Mesenchymal stem cell (in vitro differentiated cells and primary cell): ENCODE measurements around the gene LIN9.
A peak's percentile ranks its signal among the peaks of the same experiment; 100 is the strongest.

Experiments
- DNase-seq: peaks from one replicate; pipeline ENCODE4 v3.0.0-alpha.2; 2013
- H2AFZ ChIP-seq: one replicate; pipeline ENCODE4 v1.6.1; 2013; ENCODE audit warnings: low read depth, mild to moderate bottlenecking, control low read depth, inconsistent platforms, low read length, moderate library complexity
- H2AK5ac ChIP-seq: 2 replicates; pipeline ENCODE4 v1.6.1; 2013; ENCODE audit warnings: low read length, moderate library complexity, mild to moderate bottlenecking, inconsistent platforms; ENCODE audit not compliant: severe bottlenecking
- H2BK120ac ChIP-seq: one replicate; pipeline ENCODE4 v1.6.1; 2013; ENCODE audit warnings: low read depth, mild to moderate bottlenecking, inconsistent platforms, low read length, moderate library complexity
- H2BK12ac ChIP-seq, 2 experiments: one replicate each; pipeline ENCODE4 v1.6.1; 2013; ENCODE audit warnings: inconsistent platforms in 2 of 2, low read length in 2 of 2, mild to moderate bottlenecking in 2 of 2, moderate library complexity in 2 of 2, control low read depth in 1 of 2
- H2BK15ac ChIP-seq: one replicate; pipeline ENCODE4 v1.6.1; 2013; ENCODE audit warnings: mild to moderate bottlenecking, low read depth, inconsistent platforms; ENCODE audit not compliant: poor library complexity, severe bottlenecking
- H2BK5ac ChIP-seq: 2 replicates; pipeline ENCODE4 v1.6.1; 2013; ENCODE audit warnings: low read depth, mild to moderate bottlenecking, low read length, control low read depth, inconsistent platforms; ENCODE audit not compliant: poor library complexity, severe bottlenecking
- H3K14ac ChIP-seq, 2 experiments: one replicate each; pipeline ENCODE4 v1.6.1; 2013; ENCODE audit warnings: inconsistent platforms in 2 of 2, low read length in 2 of 2, control low read depth in 1 of 2, mild to moderate bottlenecking in 1 of 2, moderate library complexity in 1 of 2
- H3K18ac ChIP-seq, 2 experiments: one replicate each; pipeline ENCODE4 v1.6.1; 2013; ENCODE audit warnings: inconsistent platforms in 2 of 2, low read length in 2 of 2, control low read depth in 1 of 2, low read depth in 1 of 2, mild to moderate bottlenecking in 1 of 2
- H3K23ac ChIP-seq, 2 experiments: one replicate each; pipeline ENCODE4 v1.6.1; 2013; ENCODE audit warnings: inconsistent platforms in 2 of 2, low read length in 2 of 2, mild to moderate bottlenecking in 2 of 2, moderate library complexity in 2 of 2, control low read depth in 1 of 2
- H3K27ac ChIP-seq: 2 replicates; pipeline ENCODE4 v1.5.1; 2013; ENCODE audit warnings: mild to moderate bottlenecking, moderate library complexity, low read length, control low read depth, inconsistent platforms; ENCODE audit not compliant: poor library complexity, severe bottlenecking
- H3K27me3 ChIP-seq, 2 experiments: 2 replicates each; pipeline versions ENCODE4 v1.6.1 to v1.7.0; 2013; ENCODE audit warnings: low read length in 2 of 2, mild to moderate bottlenecking in 2 of 2, moderate library complexity in 2 of 2, control low read depth in 1 of 2, inconsistent platforms in 1 of 2; ENCODE audit not compliant: control insufficient read depth in 1 of 2, insufficient read depth in 1 of 2
- H3K36me3 ChIP-seq, 2 experiments: 2 replicates each; pipeline versions ENCODE4 v1.6.1 to v1.7.0; 2013; ENCODE audit warnings: low read length in 2 of 2, control low read depth in 1 of 2, inconsistent platforms in 1 of 2, low read depth in 1 of 2, mild to moderate bottlenecking in 1 of 2; ENCODE audit not compliant: insufficient read depth in 2 of 2, control insufficient read depth in 1 of 2
- H3K4ac ChIP-seq, 2 experiments: one replicate each; pipeline ENCODE4 v1.6.1; 2013; ENCODE audit warnings: inconsistent platforms in 2 of 2, low read length in 2 of 2, mild to moderate bottlenecking in 2 of 2, moderate library complexity in 2 of 2, control low read depth in 1 of 2, low read depth in 1 of 2
- H3K4me1 ChIP-seq: 2 replicates; pipeline ENCODE4 v1.6.1; 2013; ENCODE audit warnings: low read depth, low read length, control low read depth; ENCODE audit not compliant: control insufficient read depth, insufficient read depth
- H3K4me2 ChIP-seq: 2 replicates; pipeline ENCODE4 v1.6.1; 2013; ENCODE audit warnings: low read length, mild to moderate bottlenecking, inconsistent platforms; ENCODE audit not compliant: poor library complexity, severe bottlenecking
- H3K4me3 ChIP-seq, 2 experiments: 2 replicates each; pipeline versions ENCODE4 v1.5.1 to v1.7.0; 2013; ENCODE audit warnings: low read length in 2 of 2, mild to moderate bottlenecking in 2 of 2, control low read depth in 1 of 2, low read depth in 1 of 2; ENCODE audit not compliant: insufficient read depth in 1 of 2
- H3K79me1 ChIP-seq: replicated peaks from 2 replicates; pipeline ENCODE4 v1.6.1; 2013; ENCODE audit warnings: mild to moderate bottlenecking, control low read depth, low read length, inconsistent platforms; ENCODE audit not compliant: poor library complexity, severe bottlenecking
- H3K9ac ChIP-seq: 2 replicates; pipeline ENCODE4 v1.7.0; 2013; ENCODE audit warnings: mild to moderate bottlenecking, low read length, moderate library complexity
- H3K9me3 ChIP-seq: 2 replicates; pipeline ENCODE4 v1.7.0; 2013; ENCODE audit warnings: mild to moderate bottlenecking, low read length; ENCODE audit not compliant: control insufficient read depth
- H4K8ac ChIP-seq: one replicate; pipeline ENCODE4 v1.6.1; 2013; ENCODE audit warnings: inconsistent platforms, mild to moderate bottlenecking, low read length, moderate library complexity
- H4K91ac ChIP-seq: one replicate; pipeline ENCODE4 v1.6.1; 2013; ENCODE audit warnings: mild to moderate bottlenecking, low read length, inconsistent platforms
- WGBS: methylation state at CpG from one replicate; pipeline ENCODE4 v1.1.7; 2013; ENCODE audit warnings: mixed read lengths; 5-methylcytosine and 5-hydroxymethylcytosine counted together

The LIN9 gene

GRCh38 chr1:226312065-226312464 lies 3.1 kb upstream of the LIN9 start:
- Histone ChIP-seq H3K36me3 (no peaks in the 10 kb centered on the region), H2BK120ac (no peak overlapping the region), H4K8ac (no peak overlapping the region), H3K27me3 (peaks cover 0 to 14% of the 10 kb centered on the region in 2 experiments), H3K9me3 (no peaks in the 10 kb centered on the region), H2AK5ac (no peak overlapping the region), H2AFZ (no peak overlapping the region), H3K79me1 (peaks cover 6% of the 10 kb centered on the region), H3K4me3 (no peak overlapping the region), H3K18ac (no peak overlapping the region), H3K27ac (no peak overlapping the region), H3K4me2 (no peak overlapping the region), H2BK15ac (no peak overlapping the region), H2BK5ac (no peak overlapping the region), H4K91ac (no peak overlapping the region), H3K23ac (no peak overlapping the region), H3K9ac (no peak overlapping the region), H3K4ac (no peak overlapping the region), H2BK12ac (no peak overlapping the region), H3K4me1 (peaks cover 5% of the 10 kb centered on the region), H3K14ac (no peak overlapping the region)
- DNase-seq, result no peak
- 100% methylated on average over 2 of the region's 2 CpGs for WGBS

DNA sequence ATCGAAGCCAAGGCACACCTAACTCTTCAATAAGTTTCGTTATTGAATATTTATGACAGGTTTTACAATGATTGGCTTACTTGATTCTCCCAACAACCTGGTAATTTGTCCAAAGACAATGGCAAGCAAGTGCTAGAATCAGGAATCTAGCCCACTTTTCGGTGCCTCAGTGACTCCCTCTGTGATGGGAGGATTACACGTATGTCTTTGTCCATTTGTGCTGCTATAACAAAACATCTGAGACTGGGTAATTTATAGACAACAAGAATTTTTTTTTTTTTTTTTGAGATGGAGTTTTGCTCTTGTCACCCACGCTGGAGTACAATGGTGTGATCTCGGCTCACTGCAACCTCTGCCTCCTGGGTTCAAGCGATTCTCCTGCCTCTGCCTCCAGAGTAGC lies 2.4 kb upstream of the LIN9 start:
- 99% methylated on average over 6 of the region's 7 CpGs for WGBS
- H3K27ac ChIP-seq, result no peak overlapping the region
- no peak overlapping the region for H2BK12ac ChIP-seq

DNA sequence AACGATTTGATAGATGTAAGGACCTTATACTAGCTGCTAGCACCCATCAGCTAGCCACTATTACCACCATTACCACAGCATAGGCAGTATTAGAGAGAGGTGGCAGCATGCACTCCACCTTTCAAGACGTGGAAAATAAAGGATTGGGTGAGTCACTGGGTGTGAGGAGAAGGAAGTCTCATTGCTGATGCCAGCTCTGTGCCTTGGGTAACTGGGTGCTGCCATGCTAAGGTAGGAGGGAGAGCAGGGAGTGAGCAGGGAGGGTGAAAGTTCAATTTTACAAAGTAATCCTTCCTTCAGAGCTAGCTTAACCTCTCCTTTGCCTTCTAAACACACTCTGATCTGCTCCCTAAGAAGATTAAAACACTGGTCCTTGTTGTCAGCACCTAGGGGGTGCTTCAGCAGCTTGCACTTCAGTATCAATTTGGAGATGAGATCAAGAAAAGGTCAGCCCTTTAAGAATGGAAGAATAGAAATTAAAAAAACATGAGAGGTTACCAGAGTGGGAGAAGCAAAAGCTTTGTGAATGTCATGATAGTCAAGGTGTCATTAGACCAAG lies 1.8 kb upstream of the LIN9 start:
- no peak overlapping the region for H3K14ac ChIP-seq
- H3K23ac ChIP-seq, result no peak overlapping the region
- no peaks in the 10 kb centered on the region for H3K36me3 ChIP-seq
- 75% methylated on average over 1 of the region's 2 CpGs for WGBS
- H4K91ac ChIP-seq, result no peak overlapping the region
- H3K18ac ChIP-seq, result no peak overlapping the region
- no peak overlapping the region for H3K27ac ChIP-seq
- no peak overlapping the region for H2BK15ac ChIP-seq
- no peak overlapping the region for H2AK5ac ChIP-seq
- no peak overlapping the region for H2AFZ ChIP-seq
- H3K4ac ChIP-seq, result no peak overlapping the region
- no peak overlapping the region for H2BK12ac ChIP-seq
- no peak overlapping the region for H2BK120ac ChIP-seq
- peaks cover 7% of the 10 kb centered on the region for H3K79me1 ChIP-seq
- H2BK5ac ChIP-seq, result no peak overlapping the region
- no peak overlapping the region for H3K9ac ChIP-seq
- no peak overlapping the region for H4K8ac ChIP-seq
- no peak overlapping the region for H3K4me2 ChIP-seq
- H3K9me3 ChIP-seq, result no peaks in the 10 kb centered on the region
- peaks cover 0 to 8% of the 10 kb centered on the region in 2 experiments for H3K27me3 ChIP-seq
- DNase-seq, result no peak
- no peak overlapping the region for H3K4me3 ChIP-seq
- peaks cover 5% of the 10 kb centered on the region for H3K4me1 ChIP-seq

More for the DNA sequence above, 2.4 kb upstream of the LIN9 start:
- Histone ChIP-seq H3K79me1 (peaks cover 7% of the 10 kb centered on the region), H3K14ac (no peak overlapping the region), H3K23ac (no peak overlapping the region), H3K9me3 (no peaks in the 10 kb centered on the region), H2BK120ac (no peak overlapping the region), H3K36me3 (no peaks in the 10 kb centered on the region), H4K8ac (no peak overlapping the region), H4K91ac (no peak overlapping the region), H3K4ac (no peak overlapping the region), H2BK5ac (no peak overlapping the region), H2AK5ac (no peak overlapping the region), H3K4me1 (peaks cover 5% of the 10 kb centered on the region), H3K9ac (no peak overlapping the region), H3K4me2 (no peak overlapping the region), H2AFZ (no peak overlapping the region), H3K18ac (no peak overlapping the region), H3K27me3 (peaks cover 0 to 14% of the 10 kb centered on the region in 2 experiments), H3K4me3 (no peak overlapping the region), H2BK15ac (no peak overlapping the region)
- no peak for DNase-seq

DNA sequence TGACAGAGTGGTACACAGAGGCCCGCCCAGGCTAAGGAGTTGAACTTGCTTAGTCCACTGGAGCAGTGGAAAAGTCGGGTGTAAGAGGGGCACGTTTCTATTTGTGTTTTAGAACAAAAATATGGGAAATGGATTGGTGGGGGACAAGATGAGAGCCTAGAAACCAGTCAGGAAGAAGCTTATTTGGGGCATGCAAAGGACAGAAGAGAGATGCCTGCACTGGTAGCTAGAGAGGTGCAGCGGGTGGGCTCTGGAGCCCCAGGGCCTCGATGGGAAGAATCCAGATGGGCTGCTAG lies 1.2 kb upstream of the LIN9 start:
- no peak overlapping the region for H2BK120ac ChIP-seq
- no peak overlapping the region for H3K4ac ChIP-seq
- no peak overlapping the region for H4K91ac ChIP-seq
- H2AFZ ChIP-seq, result no peak overlapping the region
- H3K4me1 ChIP-seq, result peaks cover 5% of the 10 kb centered on the region
- peak overlapping the region; percentile 52 for H3K9ac ChIP-seq
- no peak overlapping the region for H3K14ac ChIP-seq
- no peak overlapping the region for H3K27ac ChIP-seq
- no peak overlapping the region for H2BK15ac ChIP-seq
- no peak overlapping the region for H3K4me2 ChIP-seq
- H2BK12ac ChIP-seq, result no peak overlapping the region
- peaks cover 12% of the 10 kb centered on the region for H3K79me1 ChIP-seq
- H2AK5ac ChIP-seq, result no peak overlapping the region
- no peaks in the 10 kb centered on the region for H3K36me3 ChIP-seq
- H3K4me3 ChIP-seq, result peak overlapping the region in 1 of 2 experiments; percentile 96
- WGBS, result 87% methylated on average over 5 of the region's 5 CpGs
- no peak overlapping the region for H2BK5ac ChIP-seq
- DNase-seq, result no peak
- no peak overlapping the region for H4K8ac ChIP-seq
- H3K23ac ChIP-seq, result no peak overlapping the region
- H3K18ac ChIP-seq, result no peak overlapping the region
- H3K27me3 ChIP-seq, result peaks cover 0 to 4% of the 10 kb centered on the region in 2 experiments
- H3K9me3 ChIP-seq, result no peaks in the 10 kb centered on the region
